Endothelial cell of umbilical vein (primary cell): ENCODE measurements around the gene TAF13. TPM values are rescaled to one million over a fixed set of nuclear protein-coding genes. Genes with fewer than 3 reads are reported as not detected.

Experiments used
- BruUV-seq: library from RNA; stranded (reverse); fragments of 400-500 nt; replicated peaks from 2 replicates; lab custom pipeline; 2021; lab: Mats Ljungman, UMichigan
- CTCF ChIA-PET: fragments of 300-600, 350-600 bp; sonication (Branson Sonifier 250); formaldehyde crosslinking; loops from one replicate; lab custom pipeline; 2021; ENCODE audit warnings: antibody characterized with exemption, inconsistent platforms; lab: Charles Lee
- POLR2A ChIA-PET: fragments of 300-600, 350-600 bp; sonication (Branson Sonifier 250); formaldehyde crosslinking; loops from one replicate; lab custom pipeline; 2021; ENCODE audit warnings: antibody characterized with exemption, inconsistent platforms; lab: Charles Lee
- DNase-seq: peaks from one replicate; pipeline ENCODE4 v3.0.0-alpha.2; 2011; ENCODE audit warnings: low read depth, low spot score
- FAIRE-seq: peaks from 2 replicates; lab custom pipeline; 2011; peaks lifted over from hg19 to GRCh38; lab: Jason Lieb, UNC
- H2AFZ ChIP-seq: 2 replicates; pipeline ENCODE4 v1.6.0; 2012; ENCODE audit warnings: low read depth, low read length, control low read depth, inconsistent platforms
- H3K27ac ChIP-seq: 2 replicates; pipeline ENCODE4 v1.5.1; 2011; ENCODE audit warnings: low read depth, mild to moderate bottlenecking, control low read depth, low read length, moderate library complexity; ENCODE audit not compliant: insufficient read depth
- H3K27me3 ChIP-seq, 2 experiments: 2 replicates each; pipeline versions ENCODE4 v1.6.0 to v1.6.1; 2011; ENCODE audit warnings: low read length in 2 of 2, mixed read lengths in 1 of 2; ENCODE audit not compliant: control insufficient read depth in 2 of 2, insufficient read depth in 2 of 2
- H3K36me3 ChIP-seq, 2 experiments: 2 replicates in 1 of 2; 3 replicates in 1 of 2; pipeline ENCODE4 v1.5.1; 2011; ENCODE audit warnings: low read length in 2 of 2, mild to moderate bottlenecking in 1 of 2, moderate library complexity in 1 of 2; ENCODE audit not compliant: control insufficient read depth in 2 of 2, insufficient read depth in 2 of 2; ENCODE audit errors: extremely low read depth in 1 of 2
- H3K4me1 ChIP-seq: 3 replicates; pipeline ENCODE4 v1.5.1; 2011; ENCODE audit warnings: mild to moderate bottlenecking, low read length; ENCODE audit not compliant: control insufficient read depth, insufficient read depth; ENCODE audit errors: extremely low read depth
- H3K4me2 ChIP-seq: 2 replicates; pipeline ENCODE4 v1.6.1; 2011; ENCODE audit warnings: low read length, control low read depth, mixed read lengths; ENCODE audit not compliant: insufficient read depth
- H3K4me3 ChIP-seq, 3 experiments: fragments of 200-600 bp in 1 of 3; sonication (generic), shearing (Covaris generic) in 1 of 3; replicated peaks in 1 of 3; 2 replicates each; pipeline ENCODE4 v1.5.1; 2011 to 2016; ENCODE audit warnings: control low read depth in 3 of 3, low read length in 3 of 3, mild to moderate bottlenecking in 2 of 3, inconsistent platforms in 1 of 3, low read depth in 1 of 3, moderate library complexity in 1 of 3; ENCODE audit not compliant: insufficient read depth in 1 of 3
- H3K79me2 ChIP-seq: 2 replicates; pipeline ENCODE4 v1.6.0; 2012; ENCODE audit warnings: low read length, inconsistent platforms; ENCODE audit not compliant: control insufficient read depth, insufficient read depth
- H3K9ac ChIP-seq: replicated peaks from 2 replicates; pipeline ENCODE3; 2011; ENCODE audit warnings: low read length, control low read depth; ENCODE audit not compliant: insufficient read depth; ENCODE audit errors: extremely low read depth
- H3K9me1 ChIP-seq: replicated peaks from 3 replicates; pipeline ENCODE4 v1.6.0; 2011; ENCODE audit warnings: mild to moderate bottlenecking, low read length; ENCODE audit not compliant: control insufficient read depth, insufficient read depth; ENCODE audit errors: extremely low read depth
- H3K9me3 ChIP-seq: replicated peaks from 2 replicates; pipeline ENCODE4 v1.5.1; 2012; ENCODE audit warnings: low read length, inconsistent platforms; ENCODE audit not compliant: control insufficient read depth, insufficient read depth
- H4K20me1 ChIP-seq: replicated peaks from 2 replicates; pipeline ENCODE3; 2011; ENCODE audit warnings: mild to moderate bottlenecking, low read length; ENCODE audit not compliant: control insufficient read depth, insufficient read depth; ENCODE audit errors: extremely low read depth
- EZH2 ChIP-seq: IDR thresholded peaks from 2 replicates; pipeline ENCODE4 v1.6.1; 2012; ENCODE audit warnings: borderline replicate concordance, low read depth, mild to moderate bottlenecking, moderate library complexity, low read length, inconsistent platforms; ENCODE audit not compliant: severe bottlenecking
- FOS ChIP-seq: IDR thresholded peaks from 2 replicates; pipeline ENCODE4 v1.6.1; 2011; ENCODE audit warnings: mild to moderate bottlenecking, low read length, moderate library complexity, borderline replicate concordance; ENCODE audit not compliant: insufficient read depth
- GATA2 ChIP-seq: IDR thresholded peaks from 2 replicates; pipeline ENCODE4 v1.7.0; 2011; ENCODE audit warnings: low read depth, mild to moderate bottlenecking, moderate library complexity, mixed read lengths, low read length; ENCODE audit not compliant: insufficient read length, insufficient read depth
- JUN ChIP-seq: IDR thresholded peaks from 2 replicates; pipeline ENCODE4 v1.6.1; 2011; ENCODE audit warnings: borderline replicate concordance, low read depth; ENCODE audit not compliant: insufficient read length, insufficient read depth
- MYC ChIP-seq: IDR thresholded peaks from one replicate; pipeline ENCODE4 v1.6.1; 2011; ENCODE audit warnings: mild to moderate bottlenecking, low read depth, low read length
- POLR2A ChIP-seq: IDR thresholded peaks from 2 replicates; pipeline ENCODE4 v1.6.1; 2012; ENCODE audit warnings: low read depth, mild to moderate bottlenecking, control low read depth, low read length
- POLR2AphosphoS5 ChIP-seq: IDR thresholded peaks from 2 replicates; pipeline ENCODE4 v1.6.1; 2012; ENCODE audit warnings: low read depth, mild to moderate bottlenecking, control low read depth, low read length, moderate library complexity; ENCODE audit not compliant: insufficient read depth
- dilution Hi-C: fragments of 300-500 bp; cut with MboI; formaldehyde crosslinking; loops from one replicate; pipeline ENCODE4 v1.15.0; 2019; ENCODE audit warnings: low sequenced_read_pairs; ENCODE audit not compliant: extremely low pct_ligation_motif_present
- intact Hi-C: fragments of 100-400 bp; cut with micrococcal nuclease; formaldehyde crosslinking; loops from one replicate; pipeline ENCODE4 v1.10.0; 2022
- polyA plus RNA-seq, 4 experiments: library from polyadenylated mRNA; depleted of rRNA in 3 of 4; stranded (reverse) in 3 of 4; unstranded in 1 of 4; fragments of >200 nt; gene quantifications; 2 replicates each; pipeline versions ENCODE4 v1.2.1 to v1.2.3, GENCODE V29; 2011 to 2012; ENCODE audit warnings: missing spikeins in 1 of 4
- total RNA-seq: library from RNA; stranded (reverse); gene quantifications from 2 replicates; pipeline ENCODE4 v1.2.3, GENCODE V29; 2021
- TF ChIP-seq, protein P1 (sequence below): IDR thresholded peaks from 2 replicates; pipeline ENCODE4 v1.6.1; 2011; ENCODE audit not compliant: insufficient read depth, insufficient read length
- TF ChIP-seq, protein P2 (sequence below), 2 donors: IDR thresholded peaks; 1 replicate in 1 of 2; 2 replicates in 1 of 2; pipeline ENCODE4 v1.5.1; 2011; ENCODE audit warnings: low read length in 2 of 2, mild to moderate bottlenecking in 2 of 2, moderate library complexity in 2 of 2, control low read depth in 1 of 2, inconsistent platforms in 1 of 2, low read depth in 1 of 2; ENCODE audit not compliant: insufficient read depth in 1 of 2; ENCODE audit errors: extremely low read depth in 1 of 2

TAF13 gene
- total and polyA plus RNA-seq, 2 donors (not counting 3 experiments of a cell fraction or from before 2014, with no cell fraction given) = 14.8 to 42.3 TPM

DNA sequence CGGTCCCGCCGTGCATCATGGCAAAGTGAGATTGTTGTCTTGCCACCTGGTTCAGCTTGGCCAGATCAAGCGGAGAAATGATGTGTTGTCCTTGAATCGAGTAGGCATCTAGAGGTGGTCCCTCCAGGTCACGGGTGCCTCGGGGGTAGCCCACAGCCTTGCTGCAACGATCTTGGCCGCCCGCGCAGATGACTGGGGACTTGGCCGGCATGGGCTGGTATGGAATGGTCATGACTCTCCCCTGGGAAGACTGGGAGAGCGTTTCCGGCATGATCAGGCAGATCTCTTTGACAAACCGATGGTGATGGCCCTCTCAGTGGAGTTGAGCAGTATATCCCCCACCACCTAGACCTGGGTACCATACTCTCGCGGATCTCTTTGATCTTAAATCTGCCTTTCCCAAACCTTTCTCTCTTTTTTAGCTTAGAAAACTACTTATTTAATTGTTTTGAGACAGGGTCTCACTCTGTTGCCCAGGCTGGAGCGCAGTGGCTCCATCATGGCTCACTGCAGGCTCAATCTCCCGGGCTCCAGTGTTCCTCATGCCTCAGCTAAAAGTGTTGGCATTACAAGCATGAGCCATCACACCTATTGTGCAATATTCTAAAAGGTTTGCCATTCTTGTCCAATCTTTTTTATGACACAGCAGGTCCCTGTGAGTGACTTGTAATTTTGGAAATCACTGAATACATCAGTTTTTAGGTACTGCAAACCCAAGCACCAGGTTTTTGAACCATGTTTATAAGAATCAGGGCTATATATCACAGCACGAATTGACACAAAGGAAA, 28.8 kb upstream of the TAF13 start:
- no TSS peak for BruUV-seq

DNA sequence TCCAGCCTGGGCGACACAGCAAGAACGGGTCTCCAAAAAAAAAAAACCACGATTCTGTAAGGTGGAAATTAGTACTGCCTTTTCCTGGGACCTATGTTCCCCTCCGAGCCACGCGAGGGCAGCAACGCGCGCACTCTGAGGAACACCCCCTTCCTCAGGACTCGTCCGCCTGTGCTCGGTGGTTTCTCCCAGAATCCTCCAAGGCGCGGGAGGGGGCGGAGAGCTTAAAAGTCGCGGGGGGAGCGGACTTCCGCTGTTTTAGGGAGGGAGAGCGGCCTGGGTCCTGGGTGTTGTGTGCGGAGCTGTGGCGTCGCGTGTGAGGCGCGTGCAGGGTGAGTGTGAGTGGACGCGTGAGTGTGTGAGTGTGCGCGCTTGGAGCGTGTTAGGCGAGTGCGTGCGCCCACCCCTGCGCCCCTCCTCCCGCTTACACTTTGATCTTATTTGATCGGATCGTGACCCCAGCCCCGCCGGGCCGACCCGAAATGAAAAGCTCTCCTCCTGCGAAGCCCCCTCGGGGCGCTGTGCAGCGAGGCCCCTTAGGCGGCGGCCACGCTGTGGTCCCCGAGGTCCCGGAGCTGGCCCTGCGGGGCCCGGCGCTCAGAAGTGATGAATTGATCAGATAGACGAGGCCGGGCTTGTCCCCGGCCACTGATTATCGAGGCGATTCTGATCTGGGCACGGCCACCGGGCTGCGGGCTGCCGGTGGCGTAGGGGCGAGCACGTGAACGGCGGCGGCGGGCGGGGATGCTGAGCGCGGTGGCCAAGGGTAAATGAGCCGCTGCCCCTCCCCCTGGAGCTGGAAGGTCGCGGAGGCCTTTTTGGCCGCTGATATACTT, 24.4 kb upstream of the TAF13 start:
- CTCF ChIA-PET = interaction anchor here (0.6 to 3.1 kb wide), 26 partner anchors 9 to 367 kb away, joined by 3 to 64 read pairs (median 4); partner anchors contain the start of genes SARS1, SORT1, TAF13 and TMEM167B
- peak overlapping the region; percentile 76 for H3K27ac ChIP-seq
- TSS peak; percentile 66 for BruUV-seq
- peak overlapping the region; percentile 93 for H2AFZ ChIP-seq
- peak; percentile 99 for TF ChIP-seq POLR2AphosphoS5
- TF ChIP-seq EZH2 = no peak
- TF ChIP-seq, protein P1, sequence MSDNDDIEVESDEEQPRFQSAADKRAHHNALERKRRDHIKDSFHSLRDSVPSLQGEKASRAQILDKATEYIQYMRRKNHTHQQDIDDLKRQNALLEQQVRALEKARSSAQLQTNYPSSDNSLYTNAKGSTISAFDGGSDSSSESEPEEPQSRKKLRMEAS = peak; percentile 66
- TF ChIP-seq GATA2 = no peak
- TF ChIP-seq POLR2A = peak; percentile 99
- TF ChIP-seq MYC = peak; percentile 58
- no peak for TF ChIP-seq FOS
- TF ChIP-seq JUN = no peak
- TF ChIP-seq, protein P2, sequence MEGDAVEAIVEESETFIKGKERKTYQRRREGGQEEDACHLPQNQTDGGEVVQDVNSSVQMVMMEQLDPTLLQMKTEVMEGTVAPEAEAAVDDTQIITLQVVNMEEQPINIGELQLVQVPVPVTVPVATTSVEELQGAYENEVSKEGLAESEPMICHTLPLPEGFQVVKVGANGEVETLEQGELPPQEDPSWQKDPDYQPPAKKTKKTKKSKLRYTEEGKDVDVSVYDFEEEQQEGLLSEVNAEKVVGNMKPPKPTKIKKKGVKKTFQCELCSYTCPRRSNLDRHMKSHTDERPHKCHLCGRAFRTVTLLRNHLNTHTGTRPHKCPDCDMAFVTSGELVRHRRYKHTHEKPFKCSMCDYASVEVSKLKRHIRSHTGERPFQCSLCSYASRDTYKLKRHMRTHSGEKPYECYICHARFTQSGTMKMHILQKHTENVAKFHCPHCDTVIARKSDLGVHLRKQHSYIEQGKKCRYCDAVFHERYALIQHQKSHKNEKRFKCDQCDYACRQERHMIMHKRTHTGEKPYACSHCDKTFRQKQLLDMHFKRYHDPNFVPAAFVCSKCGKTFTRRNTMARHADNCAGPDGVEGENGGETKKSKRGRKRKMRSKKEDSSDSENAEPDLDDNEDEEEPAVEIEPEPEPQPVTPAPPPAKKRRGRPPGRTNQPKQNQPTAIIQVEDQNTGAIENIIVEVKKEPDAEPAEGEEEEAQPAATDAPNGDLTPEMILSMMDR (IDR thresholded peaks at IDR 0.05; ENCODE audit: extremely low read depth in 1 of 2, insufficient read depth in 1 of 2, low read depth in 1 of 2, low read length in 2 of 2) = peak; percentile 90 to 94
- H3K9ac ChIP-seq = peak overlapping the region; percentile 96
- H3K9me3 ChIP-seq = no peaks in the 10 kb centered on the region
- H3K79me2 ChIP-seq = peaks cover 14% of the 10 kb centered on the region
- POLR2A ChIA-PET = interaction anchor here (0.5 to 1.6 kb wide), 14 partner anchors 9 to 408 kb away, joined by 3 to 15 read pairs (median 4); partner anchors contain the start of genes CLCC1, PRPF38B, TAF13 and TMEM167B
- peak; percentile 93 for FAIRE-seq
- H3K9me1 ChIP-seq = no peaks in the 10 kb centered on the region
- no peaks in the 10 kb centered on the region for H3K27me3 ChIP-seq
- H3K36me3 ChIP-seq = peaks cover 0 to 2% of the 10 kb centered on the region in 2 experiments
- peak overlapping the region; percentile 62 to 97 (median 90) for H3K4me3 ChIP-seq
- dilution Hi-C loops (no loop called here), intact Hi-C loops (loop anchor here (1.0 to 10.0 kb wide), 2 partner anchors 25 to 935 kb away; partner anchors contain the start of gene STRIP1)
- DNase-seq = peak; percentile 95
- no peaks in the 10 kb centered on the region for H3K4me1 ChIP-seq
- no peaks in the 10 kb centered on the region for H4K20me1 ChIP-seq
- peak overlapping the region; percentile 97 for H3K4me2 ChIP-seq

More for the DNA sequence above, 28.8 kb upstream of the TAF13 start:
- no peaks in the 10 kb centered on the region for H3K36me3 ChIP-seq
- peaks cover 14% of the 10 kb centered on the region for H3K79me2 ChIP-seq
- POLR2A ChIA-PET = interaction anchor here (0.6 to 0.7 kb wide), 2 partner anchors 14 to 29 kb away, joined by 3 to 8 read pairs; partner anchors contain the start of genes TAF13 and TMEM167B
- H3K4me1 ChIP-seq = no peaks in the 10 kb centered on the region
- FAIRE-seq (no peak), DNase-seq (no peak)
- H3K9me1 ChIP-seq = no peaks in the 10 kb centered on the region
- no peaks in the 10 kb centered on the region for H4K20me1 ChIP-seq
- TF ChIP-seq POLR2A (peak; percentile 20), GATA2 (no peak), EZH2 (no peak)
- TF ChIP-seq, protein P1 = no peak
- peaks cover 3 to 7% of the 10 kb centered on the region in 2 experiments for H3K27me3 ChIP-seq
- H3K27ac ChIP-seq = no peak overlapping the region
- H3K4me2 ChIP-seq = no peak overlapping the region
- no peak overlapping the region for H2AFZ ChIP-seq
- no peak overlapping the region for H3K9ac ChIP-seq
- dilution Hi-C loops (no loop called here), intact Hi-C loops (no loop called here)
- H3K9me3 ChIP-seq = no peaks in the 10 kb centered on the region
- CTCF ChIA-PET = interaction anchor here (2.5 kb wide), 1 partner anchor 8 kb away, joined by 16 read pairs; a partner anchor contains a TSS
- no peak overlapping the region for H3K4me3 ChIP-seq
